NCI-H2196 (cell line): ENCODE results near the gene ATG9A.

ENCODE experiments used
- DNase-seq: peaks from one replicate; lab custom pipeline; 2025; ENCODE audit not compliant: unreplicated experiment; lab: John Stamatoyannopoulos, UW

The ATG9A gene

GRCh38 chr2:219252900-219253752 is 23.7 kb upstream of the ATG9A start, which contains the start of gene TUBA4B:
Gene TUBA4B (plus strand): TSS chr2:219253243. CDS start chr2:219253408, 165 bp downstream.
- DNase-seq: peak; percentile 40

- no peak for DNase-seq
Observed at GRCh38 chr2:219252570-219252899, 23.1 kb upstream of the ATG9A start.

GRCh38 chr2:219252084-219252483 is 22.6 kb upstream of the ATG9A start:
- DNase-seq: no peak

GRCh38 chr2:219251656-219252055 is 22.2 kb upstream of the ATG9A start:
- no peak for DNase-seq

- no peak for DNase-seq
Observed at GRCh38 chr2:219250049-219250781, 20.8 kb upstream of the ATG9A start.

- DNase-seq: peak; percentile 92
Observed at GRCh38 chr2:219249203-219249980, 20.0 kb upstream of the ATG9A start.

GRCh38 chr2:219248845-219249202 is 19.4 kb upstream of the ATG9A start:
- no peak for DNase-seq

GRCh38 chr2:219247678-219248642 is 18.5 kb upstream of the ATG9A start:
- no peak for DNase-seq

GRCh38 chr2:219246559-219246958 is 17.1 kb upstream of the ATG9A start:
- DNase-seq: no peak

- DNase-seq: no peak
Observed at GRCh38 chr2:219245899-219246230, 16.4 kb upstream of the ATG9A start.

- peak; percentile 96 for DNase-seq
Observed at GRCh38 chr2:219245148-219245898, 15.9 kb upstream of the ATG9A start, which contains the start of the genes GLB1L and STK16. Gene GLB1L (minus strand): TSS chr2:219245444. CDS start chr2:219243573, 1,871 bp downstream. Gene STK16 (plus strand): TSS chr2:219245479. CDS start chr2:219246000, 521 bp downstream.

- no peak for DNase-seq
Observed at GRCh38 chr2:219244789-219245147, 15.3 kb upstream of the ATG9A start.

GRCh38 chr2:219243291-219243761 is 13.9 kb upstream of the ATG9A start:
- DNase-seq: no peak

GRCh38 chr2:219234331-219234730 is 4.9 kb upstream of the ATG9A start:
- DNase-seq: no peak

GRCh38 chr2:219230059-219230540 is 664 bp upstream of the ATG9A start:
- DNase-seq: peak; percentile 22

GRCh38 chr2:219228911-219229304 is 528 bp downstream of the ATG9A start:
- DNase-seq: no peak

GRCh38 chr2:219228041-219228910 is 1.2 kb downstream of the ATG9A start:
- no peak for DNase-seq

- no peak for DNase-seq
Observed at GRCh38 chr2:219225350-219225749, 4.1 kb downstream of the ATG9A start.
